ENCODE results near the gene ZNF658. TPM values are rescaled to one million over a fixed set of nuclear protein-coding genes. Genes with fewer than 3 reads are reported as not detected.

ZNF658 gene
- total and polyA plus RNA-seq, 4 donors, result 0.81 to 2.9 (median 1.1) TPM

Small RNAs within 50 kb of the gene (small RNA-seq; reads per million reads assigned to genes)
- gene AL353770.2, result not detected

Other genes starting within 250 kb of the ZNF658 start
- gene SPATA31A3, start 91.8 kb downstream of the ZNF658 start, total RNA-seq, result not detected
- not detected for gene SPATA31A3, start 91.8 kb downstream of the ZNF658 start, polyA plus RNA-seq